NB4 (cell line): Measurements from ENCODE around the gene HGF.

ENCODE experiments used
- CTCF ChIP-seq: IDR thresholded peaks from one replicate; pipeline ENCODE4 v1.5.1; 2012; ENCODE audit warnings: low read depth, low read length
- MAX ChIP-seq: IDR thresholded peaks from 2 replicates; pipeline ENCODE4 v1.6.1; 2011; ENCODE audit warnings: low read depth, low read length
- MYC ChIP-seq: IDR thresholded peaks from 2 replicates; pipeline ENCODE4 v1.6.1; 2011; ENCODE audit warnings: low read depth, low read length
- POLR2A ChIP-seq: IDR thresholded peaks from 2 replicates; pipeline ENCODE4 v1.6.1; 2011; ENCODE audit warnings: mild to moderate bottlenecking; ENCODE audit not compliant: insufficient read length; ENCODE audit errors: extremely low read depth

GRCh38 chr7:81693894-81694293, 76.0 kb downstream of the HGF start:
- no peak for TF ChIP-seq CTCF
- TF ChIP-seq POLR2A = no peak
- TF ChIP-seq MAX = no peak
- TF ChIP-seq MYC = no peak
